ENCODE measurements around the gene P3H3.

DNA sequence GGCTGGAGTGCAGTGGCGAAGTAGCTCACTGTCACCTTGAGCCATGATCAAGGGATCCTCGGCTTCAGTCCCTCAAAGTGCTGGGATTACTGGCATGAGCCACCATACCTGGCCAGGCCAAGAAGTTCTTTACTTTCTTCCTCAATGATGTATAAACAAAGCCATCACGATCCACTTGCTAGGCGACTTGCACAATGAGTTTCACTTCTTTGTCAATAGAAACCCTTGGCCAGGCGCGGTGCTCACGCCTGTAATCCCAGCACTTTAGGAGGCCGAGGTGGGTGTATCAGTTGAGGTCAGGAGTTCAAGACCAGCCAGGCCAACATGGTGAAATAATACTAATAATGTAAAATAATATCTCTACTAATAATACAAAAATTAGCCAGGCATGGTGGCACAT is 59.3 kb downstream of the P3H3 start:
- TF ChIP-seq, protein P1, sequence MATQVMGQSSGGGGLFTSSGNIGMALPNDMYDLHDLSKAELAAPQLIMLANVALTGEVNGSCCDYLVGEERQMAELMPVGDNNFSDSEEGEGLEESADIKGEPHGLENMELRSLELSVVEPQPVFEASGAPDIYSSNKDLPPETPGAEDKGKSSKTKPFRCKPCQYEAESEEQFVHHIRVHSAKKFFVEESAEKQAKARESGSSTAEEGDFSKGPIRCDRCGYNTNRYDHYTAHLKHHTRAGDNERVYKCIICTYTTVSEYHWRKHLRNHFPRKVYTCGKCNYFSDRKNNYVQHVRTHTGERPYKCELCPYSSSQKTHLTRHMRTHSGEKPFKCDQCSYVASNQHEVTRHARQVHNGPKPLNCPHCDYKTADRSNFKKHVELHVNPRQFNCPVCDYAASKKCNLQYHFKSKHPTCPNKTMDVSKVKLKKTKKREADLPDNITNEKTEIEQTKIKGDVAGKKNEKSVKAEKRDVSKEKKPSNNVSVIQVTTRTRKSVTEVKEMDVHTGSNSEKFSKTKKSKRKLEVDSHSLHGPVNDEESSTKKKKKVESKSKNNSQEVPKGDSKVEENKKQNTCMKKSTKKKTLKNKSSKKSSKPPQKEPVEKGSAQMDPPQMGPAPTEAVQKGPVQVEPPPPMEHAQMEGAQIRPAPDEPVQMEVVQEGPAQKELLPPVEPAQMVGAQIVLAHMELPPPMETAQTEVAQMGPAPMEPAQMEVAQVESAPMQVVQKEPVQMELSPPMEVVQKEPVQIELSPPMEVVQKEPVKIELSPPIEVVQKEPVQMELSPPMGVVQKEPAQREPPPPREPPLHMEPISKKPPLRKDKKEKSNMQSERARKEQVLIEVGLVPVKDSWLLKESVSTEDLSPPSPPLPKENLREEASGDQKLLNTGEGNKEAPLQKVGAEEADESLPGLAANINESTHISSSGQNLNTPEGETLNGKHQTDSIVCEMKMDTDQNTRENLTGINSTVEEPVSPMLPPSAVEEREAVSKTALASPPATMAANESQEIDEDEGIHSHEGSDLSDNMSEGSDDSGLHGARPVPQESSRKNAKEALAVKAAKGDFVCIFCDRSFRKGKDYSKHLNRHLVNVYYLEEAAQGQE (IDR thresholded peaks at IDR 0.05; ENCODE audit: insufficient read depth in 1 of 2, low read depth in 2 of 2, low read length in 2 of 2): no peak
- TF ChIP-seq SIN3A (IDR thresholded peaks at IDR 0.05; ENCODE audit: borderline replicate concordance, insufficient read depth, low read length): no peak
